A549 (cell line): ENCODE results near the gene ATP6V1G2.

Experiments used
- HEYL ChIP-seq: fragments of 250-450 bp; sonication (Bioruptor Pico); IDR thresholded peaks from 2 replicates; pipeline ENCODE4 v1.8.0; 2021; ENCODE audit warnings: mild to moderate bottlenecking, moderate library complexity
- HOXA7 ChIP-seq: fragments of 250-450 bp; sonication (Bioruptor Pico); IDR thresholded peaks from 2 replicates; pipeline ENCODE4 v1.5.0; 2020; ENCODE audit warnings: mild to moderate bottlenecking, moderate library complexity
- MAFK ChIP-seq: fragments of 450-650 bp; IDR thresholded peaks from 2 replicates; pipeline ENCODE4 v1.6.1; 2014; ENCODE audit not compliant: partially characterized antibody
- POLR2A ChIP-seq: IDR thresholded peaks from 2 replicates; pipeline ENCODE4 v1.6.1; 2012; ENCODE audit warnings: mild to moderate bottlenecking, low read length
- POLR2AphosphoS2 ChIP-seq: conservative IDR thresholded peaks from 2 replicates; pipeline ENCODE4 v1.6.1; 2012; ENCODE audit warnings: low read length, improper control_type of control experiment, inconsistent platforms
- RAD21 ChIP-seq, 2 experiments: fragments of >200 bp in 1 of 2; sonication (Bioruptor Twin) in 1 of 2; formaldehyde crosslinking in 1 of 2; IDR thresholded peaks in 1 of 2; conservative IDR thresholded peaks in 1 of 2; 2 replicates in 1 of 2; 3 replicates in 1 of 2; pipeline ENCODE4 v1.6.1; 2012 to 2018; ENCODE audit warnings: inconsistent platforms in 1 of 2
- RFX5 ChIP-seq: fragments of 450-650 bp; IDR thresholded peaks from 2 replicates; pipeline ENCODE4 v1.7.1; 2014; ENCODE audit warnings: antibody characterized with exemption, mild to moderate bottlenecking, moderate library complexity
- SMC3 ChIP-seq: fragments of >200 bp; sonication (Bioruptor Twin); formaldehyde crosslinking; IDR thresholded peaks from 3 replicates; pipeline ENCODE4 v1.6.1; 2018; ENCODE audit warnings: inconsistent platforms
- ZFP36 ChIP-seq: fragments of 450-650 bp; IDR thresholded peaks from 2 replicates; pipeline ENCODE4 v1.6.1; 2014; ENCODE audit warnings: borderline replicate concordance; ENCODE audit not compliant: partially characterized antibody
- TF ChIP-seq, protein P1 (sequence below): fragments of >200 bp; sonication (Bioruptor Twin); formaldehyde crosslinking; IDR thresholded peaks from 3 replicates; pipeline ENCODE4 v1.5.1; 2016
- TF ChIP-seq, protein P2 (sequence below): IDR thresholded peaks from 2 replicates; pipeline ENCODE4 v1.6.1; 2012
- TF ChIP-seq, protein P3 (sequence below): fragments of 450-650 bp; IDR thresholded peaks from 2 replicates; pipeline ENCODE4 v1.6.1; 2014; ENCODE audit warnings: antibody characterized with exemption
- TF ChIP-seq, protein P4 (sequence below): fragments of 200-600 bp; sonication (generic); IDR thresholded peaks from 2 replicates; pipeline ENCODE4 v1.6.1; 2016; ENCODE audit warnings: antibody characterized with exemption, mild to moderate bottlenecking, moderate library complexity
- TF ChIP-seq, protein P5 (sequence below): IDR thresholded peaks from 2 replicates; pipeline ENCODE4 v1.6.1; 2012

DNA sequence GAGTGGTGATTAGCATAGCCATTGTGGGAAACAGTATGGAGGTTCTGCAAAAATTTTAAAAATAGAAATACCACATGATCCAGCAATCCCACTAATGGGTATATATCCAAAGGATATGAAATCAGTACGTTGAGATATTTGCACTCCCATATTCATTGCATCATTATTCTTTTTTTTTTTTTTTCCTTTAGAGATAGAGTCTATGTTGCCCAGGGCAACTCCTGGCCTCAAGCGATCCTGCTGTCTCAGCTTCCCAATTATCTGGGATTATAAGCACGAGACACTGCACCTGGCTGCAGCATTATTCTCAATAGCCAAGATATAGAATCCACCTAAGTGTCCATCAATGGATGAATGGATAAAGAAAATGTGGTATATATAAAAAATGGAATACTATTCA, 24.6 kb downstream of the ATP6V1G2 start:
- TF ChIP-seq POLR2A = no peak
- no peak for TF ChIP-seq HOXA7 (CRISPR knock-in tag)
- TF ChIP-seq, protein P1, sequence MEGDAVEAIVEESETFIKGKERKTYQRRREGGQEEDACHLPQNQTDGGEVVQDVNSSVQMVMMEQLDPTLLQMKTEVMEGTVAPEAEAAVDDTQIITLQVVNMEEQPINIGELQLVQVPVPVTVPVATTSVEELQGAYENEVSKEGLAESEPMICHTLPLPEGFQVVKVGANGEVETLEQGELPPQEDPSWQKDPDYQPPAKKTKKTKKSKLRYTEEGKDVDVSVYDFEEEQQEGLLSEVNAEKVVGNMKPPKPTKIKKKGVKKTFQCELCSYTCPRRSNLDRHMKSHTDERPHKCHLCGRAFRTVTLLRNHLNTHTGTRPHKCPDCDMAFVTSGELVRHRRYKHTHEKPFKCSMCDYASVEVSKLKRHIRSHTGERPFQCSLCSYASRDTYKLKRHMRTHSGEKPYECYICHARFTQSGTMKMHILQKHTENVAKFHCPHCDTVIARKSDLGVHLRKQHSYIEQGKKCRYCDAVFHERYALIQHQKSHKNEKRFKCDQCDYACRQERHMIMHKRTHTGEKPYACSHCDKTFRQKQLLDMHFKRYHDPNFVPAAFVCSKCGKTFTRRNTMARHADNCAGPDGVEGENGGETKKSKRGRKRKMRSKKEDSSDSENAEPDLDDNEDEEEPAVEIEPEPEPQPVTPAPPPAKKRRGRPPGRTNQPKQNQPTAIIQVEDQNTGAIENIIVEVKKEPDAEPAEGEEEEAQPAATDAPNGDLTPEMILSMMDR = no peak
- TF ChIP-seq MAFK = no peak
- TF ChIP-seq, protein P2, sequence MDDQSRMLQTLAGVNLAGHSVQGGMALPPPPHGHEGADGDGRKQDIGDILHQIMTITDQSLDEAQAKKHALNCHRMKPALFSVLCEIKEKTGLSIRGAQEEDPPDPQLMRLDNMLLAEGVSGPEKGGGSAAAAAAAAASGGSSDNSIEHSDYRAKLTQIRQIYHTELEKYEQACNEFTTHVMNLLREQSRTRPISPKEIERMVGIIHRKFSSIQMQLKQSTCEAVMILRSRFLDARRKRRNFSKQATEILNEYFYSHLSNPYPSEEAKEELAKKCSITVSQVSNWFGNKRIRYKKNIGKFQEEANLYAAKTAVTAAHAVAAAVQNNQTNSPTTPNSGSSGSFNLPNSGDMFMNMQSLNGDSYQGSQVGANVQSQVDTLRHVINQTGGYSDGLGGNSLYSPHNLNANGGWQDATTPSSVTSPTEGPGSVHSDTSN = no peak
- no peak for TF ChIP-seq RAD21 (conservative IDR thresholded peaks at IDR 0.05 in 1 of 2, IDR thresholded peaks at IDR 0.05 in 1 of 2)
- TF ChIP-seq RFX5 = no peak
- TF ChIP-seq, protein P3, sequence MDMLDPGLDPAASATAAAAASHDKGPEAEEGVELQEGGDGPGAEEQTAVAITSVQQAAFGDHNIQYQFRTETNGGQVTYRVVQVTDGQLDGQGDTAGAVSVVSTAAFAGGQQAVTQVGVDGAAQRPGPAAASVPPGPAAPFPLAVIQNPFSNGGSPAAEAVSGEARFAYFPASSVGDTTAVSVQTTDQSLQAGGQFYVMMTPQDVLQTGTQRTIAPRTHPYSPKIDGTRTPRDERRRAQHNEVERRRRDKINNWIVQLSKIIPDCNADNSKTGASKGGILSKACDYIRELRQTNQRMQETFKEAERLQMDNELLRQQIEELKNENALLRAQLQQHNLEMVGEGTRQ = no peak
- TF ChIP-seq, protein P4, sequence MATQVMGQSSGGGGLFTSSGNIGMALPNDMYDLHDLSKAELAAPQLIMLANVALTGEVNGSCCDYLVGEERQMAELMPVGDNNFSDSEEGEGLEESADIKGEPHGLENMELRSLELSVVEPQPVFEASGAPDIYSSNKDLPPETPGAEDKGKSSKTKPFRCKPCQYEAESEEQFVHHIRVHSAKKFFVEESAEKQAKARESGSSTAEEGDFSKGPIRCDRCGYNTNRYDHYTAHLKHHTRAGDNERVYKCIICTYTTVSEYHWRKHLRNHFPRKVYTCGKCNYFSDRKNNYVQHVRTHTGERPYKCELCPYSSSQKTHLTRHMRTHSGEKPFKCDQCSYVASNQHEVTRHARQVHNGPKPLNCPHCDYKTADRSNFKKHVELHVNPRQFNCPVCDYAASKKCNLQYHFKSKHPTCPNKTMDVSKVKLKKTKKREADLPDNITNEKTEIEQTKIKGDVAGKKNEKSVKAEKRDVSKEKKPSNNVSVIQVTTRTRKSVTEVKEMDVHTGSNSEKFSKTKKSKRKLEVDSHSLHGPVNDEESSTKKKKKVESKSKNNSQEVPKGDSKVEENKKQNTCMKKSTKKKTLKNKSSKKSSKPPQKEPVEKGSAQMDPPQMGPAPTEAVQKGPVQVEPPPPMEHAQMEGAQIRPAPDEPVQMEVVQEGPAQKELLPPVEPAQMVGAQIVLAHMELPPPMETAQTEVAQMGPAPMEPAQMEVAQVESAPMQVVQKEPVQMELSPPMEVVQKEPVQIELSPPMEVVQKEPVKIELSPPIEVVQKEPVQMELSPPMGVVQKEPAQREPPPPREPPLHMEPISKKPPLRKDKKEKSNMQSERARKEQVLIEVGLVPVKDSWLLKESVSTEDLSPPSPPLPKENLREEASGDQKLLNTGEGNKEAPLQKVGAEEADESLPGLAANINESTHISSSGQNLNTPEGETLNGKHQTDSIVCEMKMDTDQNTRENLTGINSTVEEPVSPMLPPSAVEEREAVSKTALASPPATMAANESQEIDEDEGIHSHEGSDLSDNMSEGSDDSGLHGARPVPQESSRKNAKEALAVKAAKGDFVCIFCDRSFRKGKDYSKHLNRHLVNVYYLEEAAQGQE = no peak
- TF ChIP-seq POLR2AphosphoS2 = no peak
- no peak for TF ChIP-seq ZFP36
- no peak for TF ChIP-seq HEYL (CRISPR knock-in tag)
- TF ChIP-seq, protein P5, sequence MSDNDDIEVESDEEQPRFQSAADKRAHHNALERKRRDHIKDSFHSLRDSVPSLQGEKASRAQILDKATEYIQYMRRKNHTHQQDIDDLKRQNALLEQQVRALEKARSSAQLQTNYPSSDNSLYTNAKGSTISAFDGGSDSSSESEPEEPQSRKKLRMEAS = no peak
- no peak for TF ChIP-seq SMC3
